HG03457 (cell line): Measurements from ENCODE around the gene ATG7.

Experiments used
- ATAC-seq: cut with Tn5 transposase; IDR thresholded peaks from one replicate; pipeline ENCODE4 v1.9.1; 2021; ENCODE audit warnings: moderate number of reproducible peaks; ENCODE audit not compliant: unreplicated experiment

The ATG7 gene

GRCh38 chr3:11532931-11533391 is 260.8 kb downstream of the ATG7 start:
- no peak for ATAC-seq

- no peak for ATAC-seq
Measured at GRCh38 chr3:11534011-11534792, 262.0 kb downstream of the ATG7 start.

GRCh38 chr3:11534793-11535101 is 262.6 kb downstream of the ATG7 start:
- no peak for ATAC-seq

GRCh38 chr3:11535243-11535960 is 263.2 kb downstream of the ATG7 start:
- ATAC-seq: no peak

- no peak for ATAC-seq
Measured at GRCh38 chr3:11536132-11536935, 264.1 kb downstream of the ATG7 start.

- ATAC-seq: no peak
Measured at GRCh38 chr3:11536936-11537612, 264.9 kb downstream of the ATG7 start.

GRCh38 chr3:11538581-11538980 is 266.4 kb downstream of the ATG7 start:
- ATAC-seq: no peak

- no peak for ATAC-seq
Measured at GRCh38 chr3:11539218-11539617, 267.0 kb downstream of the ATG7 start.

GRCh38 chr3:11539677-11540076 is 267.5 kb downstream of the ATG7 start:
- no peak for ATAC-seq

- ATAC-seq: no peak
Measured at GRCh38 chr3:11541321-11542303, 269.4 kb downstream of the ATG7 start.

- no peak for ATAC-seq
Measured at GRCh38 chr3:11542551-11542950, 270.4 kb downstream of the ATG7 start.

- ATAC-seq: no peak
Measured at GRCh38 chr3:11543141-11543947, 271.1 kb downstream of the ATG7 start.

GRCh38 chr3:11543948-11544387 is 271.8 kb downstream of the ATG7 start:
- ATAC-seq: no peak

- no peak for ATAC-seq
Measured at GRCh38 chr3:11544412-11545181, 272.4 kb downstream of the ATG7 start.

GRCh38 chr3:11545186-11545851 is 273.1 kb downstream of the ATG7 start:
- no peak for ATAC-seq

GRCh38 chr3:11546657-11547302 is 274.6 kb downstream of the ATG7 start:
- no peak for ATAC-seq

- no peak for ATAC-seq
Measured at GRCh38 chr3:11547498-11547897, 275.3 kb downstream of the ATG7 start.
